HEK293 (cell line): Measurements from ENCODE around the gene LRRC51.

Experiments
- BCL6B ChIP-seq: fragments of 450-650 bp; formaldehyde crosslinking; IDR thresholded peaks from 2 replicates; pipeline ENCODE4 v1.5.1; 2017; ENCODE audit warnings: missing biosample characterization, missing genetic modification characterization
- GLIS2 ChIP-seq: fragments of 450-650 bp; formaldehyde crosslinking; IDR thresholded peaks from 2 replicates; pipeline ENCODE4 v1.5.1; 2016; ENCODE audit warnings: missing biosample characterization, missing genetic modification characterization
- HOXA7 ChIP-seq: sonication (generic); formaldehyde crosslinking; IDR thresholded peaks from 2 replicates; pipeline ENCODE4 v1.8.1; 2022; ENCODE audit warnings: missing genetic modification reagents, borderline replicate concordance
- IKZF3 ChIP-seq: fragments of 450-650 bp; IDR thresholded peaks from 2 replicates; pipeline ENCODE4 v1.5.0; 2018; ENCODE audit warnings: missing biosample characterization, mild to moderate bottlenecking, missing genetic modification characterization, moderate library complexity
- KLF10 ChIP-seq: fragments of 450-650 bp; IDR thresholded peaks from 2 replicates; pipeline ENCODE4 v1.5.1; 2018; ENCODE audit warnings: missing biosample characterization, mild to moderate bottlenecking, missing genetic modification characterization
- PRDM6 ChIP-seq: fragments of 450-650 bp; formaldehyde crosslinking; IDR thresholded peaks from 2 replicates; pipeline ENCODE4 v1.5.1; 2017; ENCODE audit warnings: missing biosample characterization, missing genetic modification characterization
- REST ChIP-seq: fragments of 450-650 bp; formaldehyde crosslinking; IDR thresholded peaks from 2 replicates; pipeline ENCODE4 v1.5.1; 2016; ENCODE audit warnings: missing biosample characterization, missing genetic modification characterization
- ZBTB10 ChIP-seq: fragments of 450-650 bp; formaldehyde crosslinking; IDR thresholded peaks from 2 replicates; pipeline ENCODE4 v1.5.1; 2016; ENCODE audit warnings: missing biosample characterization, missing genetic modification characterization
- ZBTB26 ChIP-seq: fragments of 450-650 bp; formaldehyde crosslinking; optimal IDR thresholded peaks from 2 replicates; pipeline ENCODE3; 2016; ENCODE audit warnings: missing biosample characterization, mild to moderate bottlenecking, missing genetic modification characterization
- ZBTB44 ChIP-seq: fragments of 450-650 bp; IDR thresholded peaks from 2 replicates; pipeline ENCODE4 v1.5.1; 2018; ENCODE audit warnings: missing biosample characterization, mild to moderate bottlenecking, missing genetic modification characterization
- ZBTB8A ChIP-seq: fragments of 450-650 bp; formaldehyde crosslinking; IDR thresholded peaks from 2 replicates; pipeline ENCODE4 v1.5.1; 2016; ENCODE audit warnings: missing biosample characterization, missing genetic modification characterization
- ZNF132 ChIP-seq: fragments of 450-650 bp; formaldehyde crosslinking; IDR thresholded peaks from 2 replicates; pipeline ENCODE4 v1.5.1; 2017; ENCODE audit warnings: missing biosample characterization, missing genetic modification characterization, borderline replicate concordance
- ZNF140 ChIP-seq: fragments of 450-650 bp; formaldehyde crosslinking; IDR thresholded peaks from 2 replicates; pipeline ENCODE4 v1.5.1; 2016; ENCODE audit warnings: missing biosample characterization, missing genetic modification characterization
- ZNF214 ChIP-seq: fragments of 450-650 bp; formaldehyde crosslinking; IDR thresholded peaks from 2 replicates; pipeline ENCODE4 v1.5.1; 2017; ENCODE audit warnings: missing biosample characterization, mild to moderate bottlenecking, missing genetic modification characterization, borderline replicate concordance
- ZNF223 ChIP-seq: fragments of 450-650 bp; formaldehyde crosslinking; IDR thresholded peaks from 2 replicates; pipeline ENCODE4 v1.5.1; 2016; ENCODE audit warnings: missing biosample characterization, missing genetic modification characterization
- ZNF266 ChIP-seq: fragments of 450-650 bp; formaldehyde crosslinking; IDR thresholded peaks from 2 replicates; pipeline ENCODE4 v1.5.1; 2016; ENCODE audit warnings: missing biosample characterization, missing genetic modification characterization, low read depth
- ZNF280C ChIP-seq: fragments of 450-650 bp; formaldehyde crosslinking; IDR thresholded peaks from 2 replicates; pipeline ENCODE4 v1.5.1; 2016; ENCODE audit warnings: missing biosample characterization, missing genetic modification characterization
- ZNF354C ChIP-seq: fragments of 450-650 bp; formaldehyde crosslinking; IDR thresholded peaks from 2 replicates; pipeline ENCODE4 v1.5.1; 2016; ENCODE audit warnings: missing biosample characterization, missing genetic modification characterization, low read depth, borderline replicate concordance
- ZNF449 ChIP-seq: fragments of 450-650 bp; formaldehyde crosslinking; IDR thresholded peaks from 2 replicates; pipeline ENCODE4 v1.5.1; 2017; ENCODE audit warnings: missing biosample characterization, mild to moderate bottlenecking, missing genetic modification characterization, moderate library complexity
- ZNF473 ChIP-seq: fragments of 450-650 bp; formaldehyde crosslinking; IDR thresholded peaks from 2 replicates; pipeline ENCODE4 v1.5.1; 2017; ENCODE audit warnings: missing biosample characterization, missing genetic modification characterization
- ZNF501 ChIP-seq: fragments of 450-650 bp; formaldehyde crosslinking; IDR thresholded peaks from 2 replicates; pipeline ENCODE4 v1.5.1; 2016; ENCODE audit warnings: missing biosample characterization, missing genetic modification characterization
- ZNF558 ChIP-seq: fragments of 450-650 bp; formaldehyde crosslinking; IDR thresholded peaks from 2 replicates; pipeline ENCODE4 v1.5.1; 2016; ENCODE audit warnings: missing biosample characterization, missing genetic modification characterization

LRRC51 gene

GRCh38 chr11:72102946-72103753, 22.5 kb downstream of the LRRC51 start, which contains the start of gene LAMTOR1 (continued):
- no peak for TF ChIP-seq REST (tag by site-specific recombination)
- peak; percentile 72; the same call in 1 of the 2 replicates for TF ChIP-seq ZBTB10 (tag by site-specific recombination)
- no peak for TF ChIP-seq ZNF280C (tag by site-specific recombination)
- no peak for TF ChIP-seq PRDM6 (tag by site-specific recombination)
- TF ChIP-seq ZNF473 (tag by site-specific recombination) = no peak
- TF ChIP-seq ZBTB26 (tag by site-specific recombination) = peak; percentile 57
- TF ChIP-seq ZNF223 (tag by site-specific recombination) = no peak
- peak; percentile 73 for TF ChIP-seq GLIS2 (tag by site-specific recombination)
- TF ChIP-seq IKZF3 (tag by site-specific recombination) = no peak
- no peak for TF ChIP-seq HOXA7
- TF ChIP-seq ZNF132 = no peak
- TF ChIP-seq ZBTB8A (tag by site-specific recombination) = peak; percentile 30; the same call in 1 of the 2 replicates
- no peak for TF ChIP-seq ZNF140 (tag by site-specific recombination)
- TF ChIP-seq ZNF266 = no peak
- no peak for TF ChIP-seq ZNF449
- TF ChIP-seq ZNF214 (tag by site-specific recombination) = no peak
- no peak for TF ChIP-seq BCL6B (tag by site-specific recombination)
- no peak for TF ChIP-seq ZNF558 (tag by site-specific recombination)
- no peak for TF ChIP-seq ZNF501 (tag by site-specific recombination)
- TF ChIP-seq ZBTB44 (tag by site-specific recombination) = no peak
- TF ChIP-seq KLF10 (tag by site-specific recombination) = peak; percentile 84
- no peak for TF ChIP-seq ZNF354C (tag by site-specific recombination)
